Measurements from ENCODE around the gene CNIH3.

Gene CNIH3

DNA sequence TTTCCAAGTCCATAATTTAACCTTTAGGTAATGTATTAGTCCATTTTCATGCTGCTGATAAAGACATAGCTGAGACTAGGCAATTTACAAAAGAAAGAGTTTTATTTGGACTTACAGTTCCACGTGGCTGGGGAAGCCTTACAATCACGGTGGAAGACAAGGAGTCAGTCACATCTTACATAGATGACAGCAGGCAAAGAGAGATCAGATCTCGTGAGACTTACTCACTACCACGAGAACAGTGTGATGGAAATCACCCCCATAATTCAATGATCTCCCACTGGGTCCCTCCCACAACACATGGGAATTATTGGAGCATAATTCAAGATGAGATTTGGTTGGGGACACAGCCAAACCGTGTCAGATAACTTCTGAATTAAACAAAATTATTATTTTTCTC is 44.0 kb downstream of the CNIH3 start:
- Histone ChIP-seq H3K4me3 (no peak overlapping the region), H3K27ac (no peak overlapping the region)
- no peak for DNase-seq (ENCODE audit: low spot score)
- no peak for TF ChIP-seq CTCF (IDR thresholded peaks at IDR 0.05)

GRCh38 chr1:224662870-224663269 is 46.8 kb downstream of the CNIH3 start:
- Histone ChIP-seq H3K4me3 (no peak overlapping the region), H3K27ac (no peak overlapping the region)
- no peak for TF ChIP-seq CTCF (IDR thresholded peaks at IDR 0.05)
- no peak for DNase-seq (ENCODE audit: low spot score)

GRCh38 chr1:224665016-224665415 is 48.9 kb downstream of the CNIH3 start:
- no peak overlapping the region for H3K4me3 ChIP-seq
- DNase-seq (ENCODE audit: low spot score) = no peak
- no peak for TF ChIP-seq CTCF (IDR thresholded peaks at IDR 0.05)
- no peak overlapping the region for H3K27ac ChIP-seq

DNA sequence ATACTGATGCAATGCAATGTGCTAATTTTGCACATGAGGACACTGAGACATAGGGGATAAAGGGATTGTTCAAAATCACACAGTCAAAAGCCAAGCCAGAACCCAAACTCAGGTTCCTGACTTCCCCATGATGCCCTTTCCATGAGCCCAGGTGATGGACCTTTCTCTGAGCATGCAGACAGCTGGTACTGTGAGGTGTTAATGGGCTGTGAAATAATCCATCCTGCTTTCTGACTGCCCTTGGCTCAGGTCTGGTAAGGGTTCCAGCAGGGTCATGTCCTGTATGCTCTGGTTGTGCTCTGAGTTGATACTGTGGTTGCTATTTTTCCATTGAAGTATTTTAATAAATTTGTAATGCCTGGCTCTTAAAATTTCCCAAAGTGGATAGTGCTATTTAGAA is 50.0 kb downstream of the CNIH3 start:
- DNase-seq (ENCODE audit: low spot score) = no peak
- Histone ChIP-seq H3K27ac (no peak overlapping the region), H3K4me3 (no peak overlapping the region)
- TF ChIP-seq CTCF (IDR thresholded peaks at IDR 0.05) = no peak

DNA sequence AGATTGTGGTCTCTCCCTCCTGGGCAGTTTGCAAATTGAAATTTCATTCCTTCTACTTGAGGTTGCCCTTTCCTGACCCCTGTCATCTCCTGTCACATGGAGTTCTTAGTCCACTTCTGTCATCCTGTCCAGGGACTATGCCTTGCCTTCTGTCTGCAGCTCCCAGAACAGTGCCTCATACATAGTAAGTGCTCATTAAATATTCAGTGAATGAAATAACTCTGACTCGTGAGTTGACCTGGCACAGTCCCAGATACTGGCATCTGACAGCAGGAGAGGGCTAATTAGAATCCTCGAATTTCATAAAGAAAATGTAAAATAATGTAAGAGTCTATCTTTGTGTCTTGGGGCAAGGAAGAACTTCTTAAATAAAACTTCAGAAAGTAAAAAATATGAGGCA is 50.8 kb downstream of the CNIH3 start:
- no peak for TF ChIP-seq CTCF (IDR thresholded peaks at IDR 0.05)
- H3K27ac ChIP-seq = no peak overlapping the region
- DNase-seq (ENCODE audit: low spot score) = no peak
- H3K4me3 ChIP-seq = no peak overlapping the region

DNA sequence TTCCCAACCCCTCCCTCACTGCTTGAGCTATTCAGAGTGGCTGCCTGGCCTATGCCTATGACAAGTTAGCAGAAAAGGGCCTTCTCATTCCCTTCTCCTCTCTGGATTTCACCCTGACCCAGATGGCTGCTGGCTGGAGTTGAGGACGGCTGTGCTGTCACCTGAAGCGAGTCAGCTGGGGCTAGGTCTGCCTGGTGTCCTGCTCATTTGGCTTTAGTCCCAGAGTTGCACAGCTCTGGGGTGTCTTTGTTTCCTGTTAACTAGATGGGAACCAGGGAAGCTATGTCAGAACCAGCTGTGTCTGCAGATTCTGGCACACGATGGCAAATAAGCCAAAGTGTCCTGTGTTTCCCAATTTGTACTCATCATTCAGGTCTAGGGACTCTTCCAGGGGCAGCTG is 52.9 kb downstream of the CNIH3 start:
- TF ChIP-seq CTCF (IDR thresholded peaks at IDR 0.05) = no peak
- no peak for DNase-seq (ENCODE audit: low spot score)
- no peak overlapping the region for H3K4me3 ChIP-seq
- H3K27ac ChIP-seq = no peak overlapping the region

DNA sequence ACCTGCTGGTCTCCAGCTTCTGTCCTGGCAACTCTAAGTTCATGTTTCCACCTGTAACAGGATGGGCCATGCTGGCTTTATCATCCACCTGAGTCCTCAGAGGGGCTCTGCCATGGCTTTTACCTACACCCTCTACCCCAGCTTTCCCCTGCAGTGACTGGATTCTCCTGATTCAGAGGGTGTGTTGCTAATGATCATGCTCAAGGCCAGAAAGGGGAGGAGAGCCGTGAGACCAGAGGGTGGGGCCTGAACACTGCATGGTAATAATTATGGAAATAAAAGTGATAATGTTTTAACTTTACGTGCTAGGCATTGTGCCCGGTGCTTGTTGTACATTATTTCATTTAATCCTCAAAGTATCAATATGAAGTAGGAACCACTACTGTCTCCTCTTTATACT is 53.3 kb downstream of the CNIH3 start:
- no peak for DNase-seq (ENCODE audit: low spot score)
- no peak overlapping the region for H3K4me3 ChIP-seq
- no peak overlapping the region for H3K27ac ChIP-seq
- TF ChIP-seq CTCF (IDR thresholded peaks at IDR 0.05) = no peak

Measured in coronary artery (tissue), 2 donors.